ENCODE results near the gene PEDS1.

PEDS1 gene

DNA sequence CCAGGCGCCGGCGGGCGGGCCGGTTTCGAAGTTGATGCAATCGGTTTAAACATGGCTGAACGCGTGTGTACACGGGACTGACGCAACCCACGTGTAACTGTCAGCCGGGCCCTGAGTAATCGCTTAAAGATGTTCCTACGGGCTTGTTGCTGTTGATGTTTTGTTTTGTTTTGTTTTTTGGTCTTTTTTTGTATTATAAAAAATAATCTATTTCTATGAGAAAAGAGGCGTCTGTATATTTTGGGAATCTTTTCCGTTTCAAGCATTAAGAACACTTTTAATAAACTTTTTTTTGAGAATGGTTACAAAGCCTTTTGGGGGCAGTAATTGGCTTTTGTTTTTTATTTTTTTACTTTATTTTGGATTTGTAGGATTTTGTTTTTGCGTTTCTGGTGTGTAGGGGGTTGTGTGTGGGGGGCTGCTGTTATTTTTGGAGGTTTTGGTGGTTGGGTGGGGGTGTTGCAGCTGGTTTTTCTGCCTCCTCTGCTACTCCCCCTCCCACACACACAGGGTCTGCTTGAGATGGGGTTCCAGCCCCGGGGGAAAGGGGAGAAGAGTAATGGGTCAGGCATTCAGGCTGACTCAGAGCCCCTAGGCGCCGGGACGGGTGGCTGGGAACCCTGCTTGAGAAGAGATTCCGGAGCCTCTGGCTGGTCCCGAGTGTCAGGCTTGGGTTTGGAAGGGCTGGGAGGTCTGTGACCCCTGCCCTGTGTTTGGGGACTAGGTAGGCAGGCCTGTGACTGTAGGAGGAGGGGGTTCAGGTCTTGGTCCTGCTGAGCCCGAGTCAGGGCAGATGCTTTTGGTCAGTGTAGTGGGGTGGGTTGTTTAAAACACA lies 39.1 kb upstream of the PEDS1 start (continued):
- TF ChIP-seq, protein P1, sequence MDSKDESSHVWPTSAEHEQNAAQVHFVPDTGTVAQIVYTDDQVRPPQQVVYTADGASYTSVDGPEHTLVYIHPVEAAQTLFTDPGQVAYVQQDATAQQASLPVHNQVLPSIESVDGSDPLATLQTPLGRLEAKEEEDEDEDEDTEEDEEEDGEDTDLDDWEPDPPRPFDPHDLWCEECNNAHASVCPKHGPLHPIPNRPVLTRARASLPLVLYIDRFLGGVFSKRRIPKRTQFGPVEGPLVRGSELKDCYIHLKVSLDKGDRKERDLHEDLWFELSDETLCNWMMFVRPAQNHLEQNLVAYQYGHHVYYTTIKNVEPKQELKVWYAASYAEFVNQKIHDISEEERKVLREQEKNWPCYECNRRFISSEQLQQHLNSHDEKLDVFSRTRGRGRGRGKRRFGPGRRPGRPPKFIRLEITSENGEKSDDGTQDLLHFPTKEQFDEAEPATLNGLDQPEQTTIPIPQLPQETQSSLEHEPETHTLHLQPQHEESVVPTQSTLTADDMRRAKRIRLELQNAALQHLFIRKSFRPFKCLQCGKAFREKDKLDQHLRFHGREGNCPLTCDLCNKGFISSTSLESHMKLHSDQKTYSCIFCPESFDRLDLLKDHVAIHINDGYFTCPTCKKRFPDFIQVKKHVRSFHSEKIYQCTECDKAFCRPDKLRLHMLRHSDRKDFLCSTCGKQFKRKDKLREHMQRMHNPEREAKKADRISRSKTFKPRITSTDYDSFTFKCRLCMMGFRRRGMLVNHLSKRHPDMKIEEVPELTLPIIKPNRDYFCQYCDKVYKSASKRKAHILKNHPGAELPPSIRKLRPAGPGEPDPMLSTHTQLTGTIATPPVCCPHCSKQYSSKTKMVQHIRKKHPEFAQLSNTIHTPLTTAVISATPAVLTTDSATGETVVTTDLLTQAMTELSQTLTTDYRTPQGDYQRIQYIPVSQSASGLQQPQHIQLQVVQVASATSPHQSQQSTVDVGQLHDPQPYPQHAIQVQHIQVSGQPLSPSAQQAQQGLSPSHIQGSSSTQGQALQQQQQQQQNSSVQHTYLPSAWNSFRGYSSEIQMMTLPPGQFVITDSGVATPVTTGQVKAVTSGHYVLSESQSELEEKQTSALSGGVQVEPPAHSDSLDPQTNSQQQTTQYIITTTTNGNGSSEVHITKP (tag by site-specific recombination; IDR thresholded peaks at IDR 0.05), result no peak; the same call in 1 of the 2 replicates
- TF ChIP-seq ZNF521 (tag by site-specific recombination; IDR thresholded peaks at IDR 0.05), result no peak
- TF ChIP-seq ZNF76 (tag by site-specific recombination; IDR thresholded peaks at IDR 0.05; ENCODE audit: borderline replicate concordance, low read depth), result peak; percentile 45; the same call in 1 of the 2 replicates
- no peak for TF ChIP-seq OSR2 (tag by site-specific recombination; IDR thresholded peaks at IDR 0.05)
- TF ChIP-seq, protein P2, sequence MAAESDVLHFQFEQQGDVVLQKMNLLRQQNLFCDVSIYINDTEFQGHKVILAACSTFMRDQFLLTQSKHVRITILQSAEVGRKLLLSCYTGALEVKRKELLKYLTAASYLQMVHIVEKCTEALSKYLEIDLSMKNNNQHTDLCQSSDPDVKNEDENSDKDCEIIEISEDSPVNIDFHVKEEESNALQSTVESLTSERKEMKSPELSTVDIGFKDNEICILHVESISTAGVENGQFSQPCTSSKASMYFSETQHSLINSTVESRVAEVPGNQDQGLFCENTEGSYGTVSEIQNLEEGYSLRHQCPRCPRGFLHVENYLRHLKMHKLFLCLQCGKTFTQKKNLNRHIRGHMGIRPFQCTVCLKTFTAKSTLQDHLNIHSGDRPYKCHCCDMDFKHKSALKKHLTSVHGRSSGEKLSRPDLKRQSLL (tag by site-specific recombination; IDR thresholded peaks at IDR 0.05), result 0 out of 2 replicates have a peak, but pooled peaks have one; percentile 22
- TF ChIP-seq, protein P3, sequence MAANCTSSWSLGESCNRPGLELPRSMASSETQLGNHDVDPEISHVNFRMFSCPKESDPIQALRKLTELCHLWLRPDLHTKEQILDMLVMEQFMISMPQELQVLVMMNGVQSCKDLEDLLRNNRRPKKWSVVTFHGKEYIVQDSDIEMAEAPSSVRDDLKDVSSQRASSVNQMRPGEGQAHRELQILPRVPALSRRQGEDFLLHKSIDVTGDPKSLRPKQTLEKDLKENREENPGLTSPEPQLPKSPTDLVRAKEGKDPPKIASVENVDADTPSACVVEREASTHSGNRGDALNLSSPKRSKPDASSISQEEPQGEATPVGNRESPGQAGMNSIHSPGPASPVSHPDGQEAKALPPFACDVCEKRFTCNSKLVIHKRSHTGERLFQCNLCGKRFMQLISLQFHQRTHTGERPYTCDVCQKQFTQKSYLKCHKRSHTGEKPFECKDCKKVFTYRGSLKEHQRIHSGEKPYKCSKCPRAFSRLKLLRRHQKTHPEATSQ (tag by site-specific recombination; IDR thresholded peaks at IDR 0.05), result no peak
- TF ChIP-seq ZNF324 (tag by site-specific recombination; IDR thresholded peaks at IDR 0.05), result no peak; the same call in 1 of the 2 replicates
- no peak for TF ChIP-seq ZNF433 (tag by site-specific recombination; IDR thresholded peaks at IDR 0.05; ENCODE audit: low read depth)
- no peak for TF ChIP-seq ZNF426 (tag by site-specific recombination; IDR thresholded peaks at IDR 0.05)
- TF ChIP-seq, protein P4, sequence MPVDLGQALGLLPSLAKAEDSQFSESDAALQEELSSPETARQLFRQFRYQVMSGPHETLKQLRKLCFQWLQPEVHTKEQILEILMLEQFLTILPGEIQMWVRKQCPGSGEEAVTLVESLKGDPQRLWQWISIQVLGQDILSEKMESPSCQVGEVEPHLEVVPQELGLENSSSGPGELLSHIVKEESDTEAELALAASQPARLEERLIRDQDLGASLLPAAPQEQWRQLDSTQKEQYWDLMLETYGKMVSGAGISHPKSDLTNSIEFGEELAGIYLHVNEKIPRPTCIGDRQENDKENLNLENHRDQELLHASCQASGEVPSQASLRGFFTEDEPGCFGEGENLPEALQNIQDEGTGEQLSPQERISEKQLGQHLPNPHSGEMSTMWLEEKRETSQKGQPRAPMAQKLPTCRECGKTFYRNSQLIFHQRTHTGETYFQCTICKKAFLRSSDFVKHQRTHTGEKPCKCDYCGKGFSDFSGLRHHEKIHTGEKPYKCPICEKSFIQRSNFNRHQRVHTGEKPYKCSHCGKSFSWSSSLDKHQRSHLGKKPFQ (tag by site-specific recombination; IDR thresholded peaks at IDR 0.05), result peak; percentile 37; the same call in 1 of the 2 replicates
- TF ChIP-seq ZNF561 (tag by site-specific recombination; IDR thresholded peaks at IDR 0.05; ENCODE audit: borderline replicate concordance), result no peak
- 0 out of 2 replicates have a peak, but pooled peaks have one; percentile 7 for TF ChIP-seq KLF1 (tag by site-specific recombination; IDR thresholded peaks at IDR 0.05)
- TF ChIP-seq ZSCAN23 (tag by site-specific recombination; IDR thresholded peaks at IDR 0.05), result 0 out of 2 replicates have a peak, but pooled peaks have one; percentile 15
- TF ChIP-seq ZNF248 (tag by site-specific recombination; IDR thresholded peaks at IDR 0.05), result no peak
- no peak for TF ChIP-seq ZNF658 (tag by site-specific recombination; IDR thresholded peaks at IDR 0.05)
- peak; percentile 83 for TF ChIP-seq ZBTB8A (tag by site-specific recombination; IDR thresholded peaks at IDR 0.05)
- TF ChIP-seq ZNF558 (tag by site-specific recombination; IDR thresholded peaks at IDR 0.05), result peak; percentile 58; the same call in 1 of the 2 replicates
- TF ChIP-seq ZNF660 (tag by site-specific recombination; IDR thresholded peaks at IDR 0.05), result peak; percentile 42; the same call in 1 of the 2 replicates
- no peak for TF ChIP-seq ZNF174 (tag by site-specific recombination; IDR thresholded peaks at IDR 0.05)
- TF ChIP-seq, protein P5, sequence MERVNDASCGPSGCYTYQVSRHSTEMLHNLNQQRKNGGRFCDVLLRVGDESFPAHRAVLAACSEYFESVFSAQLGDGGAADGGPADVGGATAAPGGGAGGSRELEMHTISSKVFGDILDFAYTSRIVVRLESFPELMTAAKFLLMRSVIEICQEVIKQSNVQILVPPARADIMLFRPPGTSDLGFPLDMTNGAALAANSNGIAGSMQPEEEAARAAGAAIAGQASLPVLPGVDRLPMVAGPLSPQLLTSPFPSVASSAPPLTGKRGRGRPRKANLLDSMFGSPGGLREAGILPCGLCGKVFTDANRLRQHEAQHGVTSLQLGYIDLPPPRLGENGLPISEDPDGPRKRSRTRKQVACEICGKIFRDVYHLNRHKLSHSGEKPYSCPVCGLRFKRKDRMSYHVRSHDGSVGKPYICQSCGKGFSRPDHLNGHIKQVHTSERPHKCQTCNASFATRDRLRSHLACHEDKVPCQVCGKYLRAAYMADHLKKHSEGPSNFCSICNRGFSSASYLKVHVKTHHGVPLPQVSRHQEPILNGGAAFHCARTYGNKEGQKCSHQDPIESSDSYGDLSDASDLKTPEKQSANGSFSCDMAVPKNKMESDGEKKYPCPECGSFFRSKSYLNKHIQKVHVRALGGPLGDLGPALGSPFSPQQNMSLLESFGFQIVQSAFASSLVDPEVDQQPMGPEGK (tag by site-specific recombination; IDR thresholded peaks at IDR 0.05), result peak; percentile 36
- TF ChIP-seq GLIS1 (tag by site-specific recombination; IDR thresholded peaks at IDR 0.05), result no peak
- TF ChIP-seq ZNF341 (tag by site-specific recombination; IDR thresholded peaks at IDR 0.05; ENCODE audit: low read depth), result no peak
- no peak for TF ChIP-seq REPIN1 (tag by site-specific recombination; IDR thresholded peaks at IDR 0.05; ENCODE audit: low read depth)
- TF ChIP-seq KLF8 (tag by site-specific recombination; IDR thresholded peaks at IDR 0.05), result 0 out of 2 replicates have a peak, but pooled peaks have one; percentile 34
- TF ChIP-seq ZNF48 (tag by site-specific recombination; IDR thresholded peaks at IDR 0.05), result no peak
- TF ChIP-seq ZNF610 (tag by site-specific recombination; IDR thresholded peaks at IDR 0.05; ENCODE audit: borderline replicate concordance), result no peak
- TF ChIP-seq HOXD13 (CRISPR knock-in tag; IDR thresholded peaks at IDR 0.05; ENCODE audit: borderline replicate concordance), result peak; percentile 66; the same call in 1 of the 2 replicates
- TF ChIP-seq SP7 (tag by site-specific recombination; IDR thresholded peaks at IDR 0.05), result peak; percentile 67; the same call in 1 of the 2 replicates
- TF ChIP-seq ZNF292 (tag by site-specific recombination; IDR thresholded peaks at IDR 0.05; ENCODE audit: borderline replicate concordance, low read depth), result no peak
- peak; percentile 93 for TF ChIP-seq SCRT2 (tag by site-specific recombination; IDR thresholded peaks at IDR 0.05)
